GM12872 (cell line): ENCODE measurements around the gene EVPLL.

Experiments
- TF ChIP-seq, protein P1 (sequence below): IDR thresholded peaks from 3 replicates; pipeline ENCODE4 v1.5.1; 2011; ENCODE audit warnings: low read depth, mild to moderate bottlenecking, low read length, moderate library complexity; ENCODE audit not compliant: insufficient read depth

Gene EVPLL

DNA sequence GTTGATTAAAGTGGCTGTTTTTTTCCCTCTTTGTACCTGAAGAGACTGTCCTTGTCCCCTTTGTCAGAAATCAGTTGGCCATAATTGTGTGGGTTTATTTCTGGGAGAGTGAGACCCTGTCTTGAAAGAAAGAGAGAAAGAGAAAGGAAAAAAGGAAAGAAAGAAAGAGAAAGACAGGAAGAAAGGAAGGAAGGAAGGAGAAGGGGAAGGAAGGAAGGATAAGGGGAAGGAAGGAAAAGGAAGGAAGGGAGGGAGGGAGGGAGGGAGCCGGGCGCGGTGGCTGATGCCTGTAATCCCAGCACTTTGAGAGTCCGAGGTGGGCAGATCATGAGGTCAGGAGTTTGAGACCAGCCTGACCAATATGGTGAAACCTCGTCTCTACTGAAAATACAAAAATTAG, 6.8 kb upstream of the EVPLL start:
- TF ChIP-seq, protein P1, sequence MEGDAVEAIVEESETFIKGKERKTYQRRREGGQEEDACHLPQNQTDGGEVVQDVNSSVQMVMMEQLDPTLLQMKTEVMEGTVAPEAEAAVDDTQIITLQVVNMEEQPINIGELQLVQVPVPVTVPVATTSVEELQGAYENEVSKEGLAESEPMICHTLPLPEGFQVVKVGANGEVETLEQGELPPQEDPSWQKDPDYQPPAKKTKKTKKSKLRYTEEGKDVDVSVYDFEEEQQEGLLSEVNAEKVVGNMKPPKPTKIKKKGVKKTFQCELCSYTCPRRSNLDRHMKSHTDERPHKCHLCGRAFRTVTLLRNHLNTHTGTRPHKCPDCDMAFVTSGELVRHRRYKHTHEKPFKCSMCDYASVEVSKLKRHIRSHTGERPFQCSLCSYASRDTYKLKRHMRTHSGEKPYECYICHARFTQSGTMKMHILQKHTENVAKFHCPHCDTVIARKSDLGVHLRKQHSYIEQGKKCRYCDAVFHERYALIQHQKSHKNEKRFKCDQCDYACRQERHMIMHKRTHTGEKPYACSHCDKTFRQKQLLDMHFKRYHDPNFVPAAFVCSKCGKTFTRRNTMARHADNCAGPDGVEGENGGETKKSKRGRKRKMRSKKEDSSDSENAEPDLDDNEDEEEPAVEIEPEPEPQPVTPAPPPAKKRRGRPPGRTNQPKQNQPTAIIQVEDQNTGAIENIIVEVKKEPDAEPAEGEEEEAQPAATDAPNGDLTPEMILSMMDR: no peak

DNA sequence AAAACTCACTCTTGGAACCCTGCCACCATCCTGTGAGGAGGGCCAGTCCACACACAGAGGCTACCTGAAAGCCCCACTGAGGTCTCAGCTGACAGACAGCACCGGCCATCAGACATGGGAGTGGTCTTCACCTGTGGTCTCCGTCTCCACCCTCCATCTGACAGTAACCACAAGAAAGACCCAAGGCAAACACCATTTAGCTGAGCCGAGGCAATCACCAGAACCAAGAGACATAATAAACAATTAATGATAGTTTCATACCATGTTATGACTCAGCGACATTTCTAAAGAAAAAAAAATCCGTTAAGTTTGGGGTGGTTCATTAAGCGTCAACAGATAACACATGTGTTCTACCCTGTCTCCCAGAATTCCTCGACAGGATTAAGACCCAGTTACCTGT, 6.1 kb upstream of the EVPLL start:
- TF ChIP-seq, protein P1: no peak

GRCh38 chr17:18374216-18374615, 3.4 kb upstream of the EVPLL start:
- TF ChIP-seq, protein P1: no peak

DNA sequence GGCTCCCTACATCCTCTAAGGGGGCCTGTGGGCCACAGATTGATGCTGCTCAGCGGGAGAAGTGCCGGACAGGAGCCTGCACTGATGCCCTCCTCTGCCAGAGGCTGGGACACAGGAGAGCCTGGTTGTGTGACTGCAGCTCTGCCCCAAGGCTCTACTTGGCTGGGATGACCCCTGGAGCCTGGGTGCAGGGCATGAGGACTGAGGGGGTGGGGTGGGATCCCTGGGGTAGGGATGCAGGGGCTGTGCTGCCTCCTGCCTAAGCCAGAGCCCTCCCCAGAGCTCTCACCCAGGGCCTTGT, 577 bp downstream of the EVPLL start:
- TF ChIP-seq, protein P1: no peak

- TF ChIP-seq, protein P1: no peak
These were observed 1.9 kb downstream of the EVPLL start for GRCh38 chr17:18379246-18380146.

GRCh38 chr17:18380471-18381157, 3.0 kb downstream of the EVPLL start:
- TF ChIP-seq, protein P1: no peak

DNA sequence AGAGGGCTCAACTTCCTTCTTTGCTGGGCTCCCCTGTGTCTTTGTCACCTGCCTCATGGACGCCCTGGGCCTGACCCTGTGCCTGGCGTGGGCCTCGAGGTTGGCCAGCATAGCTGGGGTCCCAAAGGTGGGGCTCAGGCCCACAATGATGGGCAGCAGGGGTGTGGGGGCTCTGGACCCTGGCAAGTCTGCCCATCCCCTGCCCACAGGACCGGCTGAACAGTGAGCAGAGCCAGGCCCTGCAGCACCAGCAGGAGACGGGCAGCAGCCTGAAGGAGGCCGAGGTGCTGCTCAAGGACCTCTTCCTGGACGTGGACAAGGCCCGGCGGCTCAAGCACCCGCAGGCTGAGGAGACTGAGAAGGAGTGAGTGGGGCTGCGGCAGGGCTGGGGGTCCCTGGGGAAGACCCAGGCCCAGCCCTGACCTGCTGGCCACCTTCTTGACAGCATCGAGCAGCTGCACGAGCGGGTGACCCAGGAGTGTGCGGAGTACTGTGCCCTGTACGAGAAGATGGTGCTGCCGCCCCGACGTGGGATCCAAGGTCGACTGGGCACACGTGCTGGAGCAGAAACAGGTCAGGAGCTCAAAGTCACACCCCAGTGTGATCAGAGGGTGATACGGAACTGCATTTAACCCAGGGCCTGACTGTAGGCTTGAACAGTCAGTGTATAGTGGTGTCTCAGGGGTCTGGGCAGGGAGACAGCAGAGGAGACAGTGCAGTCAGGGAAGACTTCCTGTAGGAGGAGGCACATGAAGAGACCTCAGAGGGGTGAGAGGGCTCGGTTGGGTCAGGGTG, 3.8 kb downstream of the EVPLL start:
- TF ChIP-seq, protein P1: no peak
